ENCODE data around the gene KCNJ4.

DNA sequence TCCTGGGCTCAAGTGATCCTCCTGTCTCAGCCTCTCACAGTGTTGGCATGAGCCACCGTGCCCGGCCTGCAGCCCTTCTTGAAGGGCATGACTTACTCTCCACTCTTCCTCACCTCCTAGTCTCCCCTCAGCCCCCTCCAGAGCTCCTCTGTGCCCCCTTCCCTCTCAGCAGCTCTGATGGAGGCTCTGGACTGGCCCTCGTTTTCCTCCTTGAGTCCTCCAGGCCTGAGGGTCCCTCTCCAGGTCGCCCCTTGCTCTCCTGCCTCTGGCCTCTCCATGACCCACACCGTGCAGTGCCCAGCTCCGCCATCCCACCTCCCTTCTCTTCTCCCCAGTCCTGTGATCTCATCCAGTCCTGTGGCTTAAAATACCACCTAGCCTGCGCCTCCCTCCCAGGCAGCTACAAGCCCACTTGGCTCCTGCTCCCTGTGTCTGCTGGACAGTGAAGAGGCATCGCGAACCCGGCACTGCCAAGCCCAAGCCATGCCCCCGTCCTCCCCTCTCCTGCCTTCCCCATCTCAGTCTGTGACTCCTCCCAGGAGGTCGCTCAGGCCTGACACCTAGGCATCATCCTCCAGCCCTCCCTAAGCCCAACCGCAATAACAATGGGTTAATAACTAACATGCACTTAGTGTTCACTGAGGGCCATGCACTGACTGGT lies 11.9 kb downstream of the KCNJ4 start:
- no peak for TF ChIP-seq EP300 (IDR thresholded peaks at IDR 0.05)
- TF ChIP-seq, protein P1, sequence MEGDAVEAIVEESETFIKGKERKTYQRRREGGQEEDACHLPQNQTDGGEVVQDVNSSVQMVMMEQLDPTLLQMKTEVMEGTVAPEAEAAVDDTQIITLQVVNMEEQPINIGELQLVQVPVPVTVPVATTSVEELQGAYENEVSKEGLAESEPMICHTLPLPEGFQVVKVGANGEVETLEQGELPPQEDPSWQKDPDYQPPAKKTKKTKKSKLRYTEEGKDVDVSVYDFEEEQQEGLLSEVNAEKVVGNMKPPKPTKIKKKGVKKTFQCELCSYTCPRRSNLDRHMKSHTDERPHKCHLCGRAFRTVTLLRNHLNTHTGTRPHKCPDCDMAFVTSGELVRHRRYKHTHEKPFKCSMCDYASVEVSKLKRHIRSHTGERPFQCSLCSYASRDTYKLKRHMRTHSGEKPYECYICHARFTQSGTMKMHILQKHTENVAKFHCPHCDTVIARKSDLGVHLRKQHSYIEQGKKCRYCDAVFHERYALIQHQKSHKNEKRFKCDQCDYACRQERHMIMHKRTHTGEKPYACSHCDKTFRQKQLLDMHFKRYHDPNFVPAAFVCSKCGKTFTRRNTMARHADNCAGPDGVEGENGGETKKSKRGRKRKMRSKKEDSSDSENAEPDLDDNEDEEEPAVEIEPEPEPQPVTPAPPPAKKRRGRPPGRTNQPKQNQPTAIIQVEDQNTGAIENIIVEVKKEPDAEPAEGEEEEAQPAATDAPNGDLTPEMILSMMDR (IDR thresholded peaks at IDR 0.05), result no peak
- no peak for TF ChIP-seq POLR2AphosphoS5 (IDR thresholded peaks at IDR 0.05)

All from esophagus muscularis mucosa (tissue), 4 donors.